ENCODE results near the gene UBASH3B. TPM values are rescaled to one million over a fixed set of nuclear protein-coding genes. Genes with fewer than 3 reads are reported as not detected.

UBASH3B gene
- total and polyA plus RNA-seq, 2 of the 13 experiments (the other 11 are each of a cell fraction or from before 2014, with no cell fraction given), result 4.4 to 7.6 TPM

- TF ChIP-seq ZNF503 (CRISPR knock-in tag; IDR thresholded peaks at IDR 0.05) (no peak), FOXM1 (CRISPR knock-in tag; IDR thresholded peaks at IDR 0.05) (no peak), ZNF850 (CRISPR knock-in tag; conservative IDR thresholded peaks at IDR 0.05) (no peak), BCL6 (CRISPR knock-in tag; IDR thresholded peaks at IDR 0.05) (no peak), ZNF749 (CRISPR knock-in tag; IDR thresholded peaks at IDR 0.05; ENCODE audit: borderline replicate concordance) (no peak), BRF2 (CRISPR knock-in tag; IDR thresholded peaks at IDR 0.05) (no peak), ZNF335 (CRISPR knock-in tag; IDR thresholded peaks at IDR 0.05) (no peak), PAF1 (CRISPR knock-in tag; IDR thresholded peaks at IDR 0.05) (no peak), NPAS2 (CRISPR knock-in tag; IDR thresholded peaks at IDR 0.05; ENCODE audit: borderline replicate concordance) (no peak), SNAPC4 (CRISPR knock-in tag; IDR thresholded peaks at IDR 0.05) (no peak), NFATC3 (CRISPR knock-in tag; IDR thresholded peaks at IDR 0.05) (no peak), SSRP1 (CRISPR knock-in tag; IDR thresholded peaks at IDR 0.05) (no peak), ZNF609 (CRISPR knock-in tag; IDR thresholded peaks at IDR 0.05; ENCODE audit: borderline replicate concordance) (no peak; the same call in 1 of the 2 replicates), ZNF589 (CRISPR knock-in tag; conservative IDR thresholded peaks at IDR 0.05) (no peak), HNF4A (CRISPR knock-in tag; IDR thresholded peaks at IDR 0.05) (no peak), ZKSCAN5 (CRISPR knock-in tag; IDR thresholded peaks at IDR 0.05) (no peak), PTBP1 (IDR thresholded peaks at IDR 0.05; ENCODE audit: low read depth, low read length, poor library complexity, severe bottlenecking) (no peak), HOXA7 (CRISPR knock-in tag; IDR thresholded peaks at IDR 0.05) (no peak)
Observed at GRCh38 chr11:122676638-122677037, 21.1 kb downstream of the UBASH3B start (continued).

All from HepG2 (cell line).